ENCODE data around the gene GOLGA6A. TPM values are rescaled to one million over a fixed set of nuclear protein-coding genes. Genes with fewer than 3 reads are reported as not detected.

GOLGA6A gene
- total and polyA plus RNA-seq, 2 of the 8 experiments (the other 6 are each of a cell fraction or from before 2014, with no cell fraction given) = 0.80 to 1.0 TPM

DNA sequence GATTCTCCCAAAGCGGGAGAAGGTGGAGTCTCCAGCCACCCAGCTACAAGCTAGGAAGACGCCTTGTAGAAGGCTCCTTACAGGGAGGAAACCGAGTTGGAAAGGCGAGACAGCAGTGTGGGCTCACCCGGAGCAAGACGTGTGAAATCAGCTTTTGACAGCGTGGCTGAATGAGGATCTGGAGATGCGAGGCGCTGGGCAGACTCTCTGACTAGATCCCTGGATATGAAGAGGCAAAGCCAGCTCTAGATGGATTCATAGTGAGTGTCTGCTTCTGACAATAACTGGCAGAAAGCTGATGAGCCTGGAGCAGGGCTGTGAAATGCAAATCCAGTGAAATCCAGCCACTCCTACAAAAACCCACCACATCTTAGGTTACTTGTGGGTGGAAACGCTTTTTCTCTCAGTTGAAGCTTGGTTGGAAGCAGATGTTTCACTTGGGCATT, 41.0 kb downstream of the GOLGA6A start:
- Histone ChIP-seq H4K5ac (ENCODE audit: insufficient read length, low read depth, low read length) (no peak overlapping the region), H3K79me1 (ENCODE audit: low read depth, low read length) (no peaks in the 10 kb centered on the region), H3K56ac (replicated peaks; ENCODE audit: insufficient read length, low read depth, low read length) (no peak overlapping the region), H3K4ac (replicated peaks; ENCODE audit: insufficient read length, low read depth, low read length) (no peak overlapping the region), H2BK5ac (ENCODE audit: low read depth, low read length) (no peak overlapping the region), H3K4me1 (replicated peaks in 1 of 4; ENCODE audit: control insufficient read depth in 3 of 4, insufficient read depth in 4 of 4, low read length in 3 of 4) (peaks cover 0 to 7% (median 6%) of the 10 kb centered on the region in 4 experiments; a peak in 4 of 7 replicates), H3K79me2 (ENCODE audit: control insufficient read depth in 1 of 2, insufficient read depth in 2 of 2, low read length in 2 of 2) (no peaks in the 10 kb centered on the region), H3K23me2 (ENCODE audit: low read depth, low read length) (no peaks in the 10 kb centered on the region), H2AK5ac (ENCODE audit: low read depth, low read length) (no peak overlapping the region), H2BK12ac (ENCODE audit: low read depth, low read length) (no peak overlapping the region), H3K23ac (ENCODE audit: insufficient read length) (no peak overlapping the region), H3K27ac (ENCODE audit: low read depth, low read length) (no peak overlapping the region), H3K27me3 (replicated peaks in 1 of 4; ENCODE audit: control insufficient read depth in 3 of 4, extremely low read depth in 1 of 4, insufficient read depth in 3 of 4, low read length in 3 of 4) (no peaks in the 10 kb centered on the region), H3K4me2 (ENCODE audit: insufficient read depth in 1 of 2, low read depth in 2 of 2, low read length in 2 of 2) (no peak overlapping the region), H3K9me3 (ENCODE audit: insufficient read depth in 2 of 2, low read depth in 1 of 2, low read length in 1 of 2) (no peaks in the 10 kb centered on the region), H2BK15ac (ENCODE audit: low read length) (no peak overlapping the region), H2BK120ac (replicated peaks; ENCODE audit: low read depth, low read length) (no peak overlapping the region), H3K18ac (ENCODE audit: extremely low read depth, low read length) (no peak overlapping the region), H3K14ac (ENCODE audit: insufficient read length) (no peak overlapping the region), H4K91ac (replicated peaks; ENCODE audit: insufficient read length, low read length) (no peak overlapping the region), H3K4me3 (ENCODE audit: extremely low read depth in 1 of 4, insufficient read depth in 2 of 4, low read depth in 3 of 4, low read length in 4 of 4) (no peak overlapping the region), H4K8ac (ENCODE audit: extremely low read depth, insufficient read depth, low read length) (no peak overlapping the region), H3K36me3 (ENCODE audit: control insufficient read depth in 2 of 4, insufficient read depth in 4 of 4, low read length in 3 of 4) (no peaks in the 10 kb centered on the region), H4K20me1 (replicated peaks in 1 of 2; ENCODE audit: control insufficient read depth in 1 of 2, insufficient read depth in 2 of 2, low read length in 2 of 2) (no peaks in the 10 kb centered on the region), H2BK20ac (ENCODE audit: low read length) (no peak overlapping the region), H3K9ac (replicated peaks in 1 of 4; ENCODE audit: extremely low read depth in 1 of 4, low read depth in 3 of 4, low read length in 3 of 4) (no peak overlapping the region), H2AFZ (ENCODE audit: low read length) (no peak overlapping the region)
- FAIRE-seq = no peak
- WGBS, 2 experiments (ENCODE audit: extremely low coverage in 1 of 2, insufficient coverage in 1 of 2, insufficient read length in 1 of 2, insufficient replicate concordance in 2 of 2, low coverage in 1 of 2, low lambda C conversion rate in 2 of 2, missing lambda C conversion rate in 1 of 2) = 89% methylated on average over 10 of the region's 10 CpGs; no CpG with 5 or more reads in 1 of the 2 experiments
- no peak for DNase-seq (ENCODE audit: low read depth in 1 of 2, low spot score in 2 of 2)
- CTCF ChIA-PET (ENCODE audit: partially characterized antibody) = interaction anchor here (0.8 to 13.0 kb wide), 9 partner anchors 13 to 281 kb away, joined by 3 to 174 read pairs (median 4); no protein-coding TSS in a partner anchor
- POLR2A ChIA-PET (ENCODE audit: partially characterized antibody) = interaction anchor here (1.1 kb wide), 1 partner anchor 76 kb away, joined by 3 read pairs; no protein-coding TSS in a partner anchor
- no peak for TF ChIP-seq TCF12 (IDR thresholded peaks at IDR 0.05; ENCODE audit: low read depth, low read length)
- TF ChIP-seq CBX8 (IDR thresholded peaks at IDR 0.05; ENCODE audit: borderline replicate concordance, low read depth, low read length) = no peak
- TF ChIP-seq NRF1 (IDR thresholded peaks at IDR 0.05; ENCODE audit: low read depth, low read length) = no peak
- TF ChIP-seq SP2 (IDR thresholded peaks at IDR 0.05; ENCODE audit: low read length) = no peak
- TF ChIP-seq HDAC2 (IDR thresholded peaks at IDR 0.05; ENCODE audit: borderline replicate concordance in 1 of 2, low read depth in 2 of 2, low read length in 2 of 2) = no peak
- TF ChIP-seq, protein P1, sequence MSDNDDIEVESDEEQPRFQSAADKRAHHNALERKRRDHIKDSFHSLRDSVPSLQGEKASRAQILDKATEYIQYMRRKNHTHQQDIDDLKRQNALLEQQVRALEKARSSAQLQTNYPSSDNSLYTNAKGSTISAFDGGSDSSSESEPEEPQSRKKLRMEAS (IDR thresholded peaks at IDR 0.05) = no peak
- no peak for TF ChIP-seq SP1 (IDR thresholded peaks at IDR 0.05; ENCODE audit: low read depth, low read length)
- no peak for TF ChIP-seq JUN (IDR thresholded peaks at IDR 0.05; ENCODE audit: low read depth, low read length)
- TF ChIP-seq CHD2 (IDR thresholded peaks at IDR 0.05; ENCODE audit: low read length) = no peak
- no peak for TF ChIP-seq ZNF274 (IDR thresholded peaks at IDR 0.05; ENCODE audit: borderline replicate concordance, extremely low read depth, low read length)
- no peak for TF ChIP-seq RNF2 (IDR thresholded peaks at IDR 0.05; ENCODE audit: borderline replicate concordance, low read depth, low read length, missing control alignments, poor library complexity, severe bottlenecking)
- no peak for TF ChIP-seq RBBP5 (IDR thresholded peaks at IDR 0.05; ENCODE audit: borderline replicate concordance, low read depth, low read length)
- no peak for TF ChIP-seq CTBP2 (IDR thresholded peaks at IDR 0.05; ENCODE audit: borderline replicate concordance, insufficient read depth, insufficient read length, low read length)

All from H1 (cell line).